ENCODE data around the gene SORBS2. TPM values are rescaled to one million over a fixed set of nuclear protein-coding genes. Genes with fewer than 3 reads are reported as not detected.

Gene SORBS2
- total and polyA plus RNA-seq, 2 donors (not counting 1 experiment from before 2014, with no cell fraction given) = 0.25 to 0.89 TPM

DNA sequence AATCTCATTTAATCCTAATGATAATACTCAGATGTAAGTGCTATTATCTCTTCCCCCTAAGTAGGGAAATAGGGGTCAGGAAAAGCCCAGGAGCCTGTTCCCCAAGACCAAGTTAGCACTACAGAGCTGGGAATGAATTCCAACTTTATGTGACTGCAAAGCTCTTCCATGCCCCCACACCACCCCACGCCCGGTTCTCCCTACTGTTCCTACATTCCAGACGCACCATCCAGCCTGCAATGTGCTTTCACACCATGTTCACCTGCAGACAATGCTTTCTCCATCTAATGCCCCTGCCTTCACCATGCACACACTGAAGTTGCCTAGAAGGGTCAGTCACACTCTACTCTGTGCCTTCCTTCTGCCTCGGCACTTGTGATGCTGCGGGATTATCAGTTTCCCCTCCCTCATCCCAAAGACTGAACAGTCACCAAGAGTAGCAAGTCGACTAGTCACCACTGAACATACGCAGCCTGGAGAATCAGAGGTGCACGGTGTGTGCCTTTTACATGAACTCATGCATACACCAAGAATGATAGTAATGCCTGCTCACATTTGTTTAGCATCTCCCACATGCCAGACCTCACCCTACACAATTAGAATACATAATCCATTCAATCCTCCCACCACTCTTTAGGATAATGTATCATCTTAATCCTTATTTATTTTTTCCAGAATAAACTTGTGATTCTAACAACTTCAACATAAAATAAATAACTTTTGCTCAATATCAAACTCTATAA, 14.2 kb downstream of the SORBS2 start:
- no peak overlapping the region for H2AFZ ChIP-seq (ENCODE audit: insufficient read depth, low read depth, low read length, poor library complexity, severe bottlenecking)
- H3K4me2 ChIP-seq (replicated peaks; ENCODE audit: low read depth, low read length, poor library complexity, severe bottlenecking) = no peak overlapping the region
- DNase-seq (no peak), ATAC-seq (ENCODE audit: low read depth) (no peak)
- intact Hi-C loops (cut with micrococcal nuclease) = no loop called here
- H3K9me3 Mint-ChIP-seq (ENCODE audit: insufficient read depth) = peaks cover 2% of the 10 kb centered on the region
- H4K20me1 ChIP-seq (ENCODE audit: control insufficient read depth, insufficient read depth, low read length, poor library complexity, severe bottlenecking) = no peaks in the 10 kb centered on the region
- H3K27ac ChIP-seq (ENCODE audit: low read length in 2 of 2) = no peak overlapping the region
- ChIA-PET POLR2A (no interaction called here), CTCF (no interaction called here)
- no peak overlapping the region for H3K4me3 Mint-ChIP-seq
- H3K9me3 ChIP-seq (ENCODE audit: control extremely low read depth in 1 of 3, control insufficient read depth in 2 of 3, insufficient read depth in 1 of 3, low read length in 2 of 3) = peaks cover 0 to 4% (median 0%) of the 10 kb centered on the region in 3 donors
- peaks cover 7% of the 10 kb centered on the region for H3K27me3 Mint-ChIP-seq
- H3K9ac ChIP-seq (ENCODE audit: low read length) = no peak overlapping the region
- H3K27ac Mint-ChIP-seq = no peak overlapping the region
- H3K36me3 ChIP-seq (replicated peaks in 1 of 2; ENCODE audit: control extremely low read depth in 1 of 2, control insufficient read depth in 1 of 2, extremely low read depth in 1 of 2, insufficient read depth in 2 of 2, low read length in 1 of 2) = no peaks in the 10 kb centered on the region
- no peaks in the 10 kb centered on the region for H3K79me2 ChIP-seq (ENCODE audit: control insufficient read depth, insufficient read depth, low read length)
- no peaks in the 10 kb centered on the region for H3K4me1 ChIP-seq (ENCODE audit: control insufficient read depth in 2 of 2, insufficient read depth in 2 of 2, low read length in 2 of 2)
- H3K27me3 ChIP-seq (replicated peaks in 1 of 4; ENCODE audit: control extremely low read depth in 1 of 4, control insufficient read depth in 3 of 4, insufficient read depth in 4 of 4, low read length in 3 of 4) = no peaks in the 10 kb centered on the region
- no peaks in the 10 kb centered on the region for H3K4me1 Mint-ChIP-seq
- TF ChIP-seq, protein P1, sequence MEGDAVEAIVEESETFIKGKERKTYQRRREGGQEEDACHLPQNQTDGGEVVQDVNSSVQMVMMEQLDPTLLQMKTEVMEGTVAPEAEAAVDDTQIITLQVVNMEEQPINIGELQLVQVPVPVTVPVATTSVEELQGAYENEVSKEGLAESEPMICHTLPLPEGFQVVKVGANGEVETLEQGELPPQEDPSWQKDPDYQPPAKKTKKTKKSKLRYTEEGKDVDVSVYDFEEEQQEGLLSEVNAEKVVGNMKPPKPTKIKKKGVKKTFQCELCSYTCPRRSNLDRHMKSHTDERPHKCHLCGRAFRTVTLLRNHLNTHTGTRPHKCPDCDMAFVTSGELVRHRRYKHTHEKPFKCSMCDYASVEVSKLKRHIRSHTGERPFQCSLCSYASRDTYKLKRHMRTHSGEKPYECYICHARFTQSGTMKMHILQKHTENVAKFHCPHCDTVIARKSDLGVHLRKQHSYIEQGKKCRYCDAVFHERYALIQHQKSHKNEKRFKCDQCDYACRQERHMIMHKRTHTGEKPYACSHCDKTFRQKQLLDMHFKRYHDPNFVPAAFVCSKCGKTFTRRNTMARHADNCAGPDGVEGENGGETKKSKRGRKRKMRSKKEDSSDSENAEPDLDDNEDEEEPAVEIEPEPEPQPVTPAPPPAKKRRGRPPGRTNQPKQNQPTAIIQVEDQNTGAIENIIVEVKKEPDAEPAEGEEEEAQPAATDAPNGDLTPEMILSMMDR (IDR thresholded peaks at IDR 0.05) = no peak
- no peak for TF ChIP-seq EZH2 (IDR thresholded peaks at IDR 0.05; ENCODE audit: borderline replicate concordance, insufficient read depth, low read depth, low read length, poor library complexity, severe bottlenecking)
- 88% methylated on average over 8 of the region's 8 CpGs for WGBS (ENCODE audit: insufficient coverage)
- no peak overlapping the region for H3K4me3 ChIP-seq (ENCODE audit: control extremely low read depth in 1 of 5, extremely low read depth in 1 of 5, insufficient read depth in 1 of 5, low read depth in 2 of 5, low read length in 4 of 5)

DNA sequence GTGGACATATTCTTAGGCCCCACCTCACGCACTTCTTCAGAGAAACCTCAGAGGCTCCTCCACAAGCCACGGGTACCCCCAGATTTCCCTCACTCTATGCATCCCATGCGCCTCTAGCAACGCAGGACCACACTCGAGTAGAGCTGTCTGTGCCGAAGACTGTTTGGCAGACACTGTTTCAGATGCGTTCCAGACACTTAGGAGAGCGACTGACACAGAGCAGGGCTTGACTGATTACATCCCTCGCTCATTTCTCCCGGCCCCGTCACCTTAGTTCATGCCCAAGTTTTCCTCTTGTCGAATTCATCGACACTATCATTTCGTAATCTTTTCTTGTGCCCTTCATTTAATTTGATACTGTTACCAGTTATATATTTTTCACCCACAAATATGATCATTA, 15.0 kb downstream of the SORBS2 start:
- H3K4me2 ChIP-seq (replicated peaks; ENCODE audit: low read depth, low read length, poor library complexity, severe bottlenecking) = no peak overlapping the region
- no peaks in the 10 kb centered on the region for H3K36me3 ChIP-seq (replicated peaks in 1 of 2; ENCODE audit: control extremely low read depth in 1 of 2, control insufficient read depth in 1 of 2, extremely low read depth in 1 of 2, insufficient read depth in 2 of 2, low read length in 1 of 2)
- DNase-seq = no peak
- TF ChIP-seq EZH2 (IDR thresholded peaks at IDR 0.05; ENCODE audit: borderline replicate concordance, insufficient read depth, low read depth, low read length, poor library complexity, severe bottlenecking) = no peak
- TF ChIP-seq, protein P1 (IDR thresholded peaks at IDR 0.05) = no peak
- peaks cover 0 to 4% (median 0%) of the 10 kb centered on the region in 3 donors for H3K9me3 ChIP-seq (ENCODE audit: control extremely low read depth in 1 of 3, control insufficient read depth in 2 of 3, insufficient read depth in 1 of 3, low read length in 2 of 3)
- H3K9ac ChIP-seq (ENCODE audit: low read length) = no peak overlapping the region
- POLR2A ChIA-PET = no interaction called here
- intact Hi-C loops (cut with micrococcal nuclease) = no loop called here
- no peak for ATAC-seq (ENCODE audit: low read depth)
- CTCF ChIA-PET = no interaction called here
- H3K79me2 ChIP-seq (ENCODE audit: control insufficient read depth, insufficient read depth, low read length) = no peaks in the 10 kb centered on the region
- WGBS (ENCODE audit: insufficient coverage) = 88% methylated on average over 13 of the region's 14 CpGs
- H3K27me3 ChIP-seq (replicated peaks in 1 of 4; ENCODE audit: control extremely low read depth in 1 of 4, control insufficient read depth in 3 of 4, insufficient read depth in 4 of 4, low read length in 3 of 4) = no peaks in the 10 kb centered on the region
- Mint-ChIP-seq H3K4me1 (no peaks in the 10 kb centered on the region), H3K4me3 (no peak overlapping the region), H3K27me3 (peaks cover 9% of the 10 kb centered on the region), H3K27ac (no peak overlapping the region), H3K9me3 (ENCODE audit: insufficient read depth) (peaks cover 2% of the 10 kb centered on the region)
- no peaks in the 10 kb centered on the region for H4K20me1 ChIP-seq (ENCODE audit: control insufficient read depth, insufficient read depth, low read length, poor library complexity, severe bottlenecking)
- H2AFZ ChIP-seq (ENCODE audit: insufficient read depth, low read depth, low read length, poor library complexity, severe bottlenecking) = no peak overlapping the region
- H3K27ac ChIP-seq (ENCODE audit: low read length in 2 of 2) = no peak overlapping the region
- no peaks in the 10 kb centered on the region for H3K4me1 ChIP-seq (ENCODE audit: control insufficient read depth in 2 of 2, insufficient read depth in 2 of 2, low read length in 2 of 2)
- no peak overlapping the region for H3K4me3 ChIP-seq (ENCODE audit: control extremely low read depth in 1 of 5, extremely low read depth in 1 of 5, insufficient read depth in 1 of 5, low read depth in 2 of 5, low read length in 4 of 5)
